ENCODE results near the gene DNAI2. TPM values are rescaled to one million over a fixed set of nuclear protein-coding genes. Genes with fewer than 3 reads are reported as not detected.
A peak's percentile ranks its signal among the peaks of the same experiment; 100 is the strongest.

DNAI2 gene
- total and polyA plus RNA-seq, 8 donors = 0.77 to 6.6 (median 4.1) TPM; not detected in 1

DNA sequence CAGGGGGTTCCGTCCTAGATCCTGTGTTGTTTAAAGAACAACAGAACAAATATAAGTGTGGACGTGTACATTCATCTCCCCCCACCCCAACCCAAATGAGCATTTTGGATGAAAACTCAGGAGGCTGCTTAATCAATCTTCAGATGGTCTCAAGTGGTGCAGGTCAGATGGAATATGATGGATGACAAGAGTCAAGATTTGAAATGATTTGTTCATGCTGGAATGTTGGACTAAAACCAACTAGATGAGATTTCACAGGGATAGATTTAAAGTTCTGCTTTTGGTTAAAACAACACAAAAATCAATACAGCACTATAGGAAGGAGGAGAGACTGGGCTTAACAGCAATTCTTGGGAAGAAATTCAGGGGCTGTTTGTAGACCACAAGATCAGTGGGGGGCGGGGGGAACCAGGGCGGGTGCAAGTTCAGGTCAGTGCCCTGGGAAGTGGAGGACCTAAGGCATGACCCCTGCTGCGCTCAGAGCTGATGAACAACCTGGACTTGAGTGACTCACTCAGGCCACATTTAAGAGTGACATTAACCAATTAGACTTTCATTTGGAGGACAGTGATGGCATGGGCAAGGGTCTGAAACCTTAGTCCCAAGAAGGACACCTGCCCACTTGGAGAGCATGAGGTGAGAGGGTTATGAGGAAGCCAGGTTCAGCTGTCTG lies 45.6 kb upstream of the DNAI2 start:
- ATAC-seq (no peak), DNase-seq (no peak)
- no peak for TF ChIP-seq CTCF (IDR thresholded peaks at IDR 0.05)
- Histone ChIP-seq H3K9me3 (no peaks in the 10 kb centered on the region), H3K27ac (no peak overlapping the region), H3K4me1 (no peaks in the 10 kb centered on the region), H3K36me3 (peaks cover 0 to 7% of the 10 kb centered on the region in 2 donors), H3K4me3 (no peak overlapping the region), H3K27me3 (no peaks in the 10 kb centered on the region)
- intact Hi-C loops (cut with DNase I) = no loop called here

DNA sequence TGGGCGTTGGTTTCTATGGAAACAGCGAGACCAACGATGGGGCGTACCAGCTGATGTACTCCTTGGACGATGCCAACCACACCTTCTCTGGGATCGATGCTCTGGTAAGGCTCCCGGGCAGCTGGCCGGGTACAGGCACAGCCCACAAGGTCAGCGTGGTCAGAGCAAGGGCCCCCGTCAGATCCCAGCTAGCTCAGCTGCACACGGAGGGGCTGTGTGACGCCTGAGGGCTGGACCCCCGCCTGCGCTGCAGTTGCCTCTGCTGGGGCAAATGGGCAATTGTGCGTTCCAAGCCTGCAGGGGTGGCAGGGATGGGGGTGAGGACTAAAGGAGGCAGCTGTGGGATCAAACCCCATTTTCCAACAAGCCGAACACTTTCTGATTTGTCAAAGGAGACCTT lies 43.1 kb upstream of the DNAI2 start:
- Histone ChIP-seq H3K36me3 (peaks cover 0 to 7% of the 10 kb centered on the region in 2 donors), H3K27ac (no peak overlapping the region), H3K9me3 (no peaks in the 10 kb centered on the region), H3K4me1 (no peaks in the 10 kb centered on the region), H3K4me3 (no peak overlapping the region), H3K27me3 (no peaks in the 10 kb centered on the region)
- intact Hi-C loops (cut with DNase I) = no loop called here
- ATAC-seq (no peak), DNase-seq (no peak)
- no peak for TF ChIP-seq CTCF (IDR thresholded peaks at IDR 0.05)

DNA sequence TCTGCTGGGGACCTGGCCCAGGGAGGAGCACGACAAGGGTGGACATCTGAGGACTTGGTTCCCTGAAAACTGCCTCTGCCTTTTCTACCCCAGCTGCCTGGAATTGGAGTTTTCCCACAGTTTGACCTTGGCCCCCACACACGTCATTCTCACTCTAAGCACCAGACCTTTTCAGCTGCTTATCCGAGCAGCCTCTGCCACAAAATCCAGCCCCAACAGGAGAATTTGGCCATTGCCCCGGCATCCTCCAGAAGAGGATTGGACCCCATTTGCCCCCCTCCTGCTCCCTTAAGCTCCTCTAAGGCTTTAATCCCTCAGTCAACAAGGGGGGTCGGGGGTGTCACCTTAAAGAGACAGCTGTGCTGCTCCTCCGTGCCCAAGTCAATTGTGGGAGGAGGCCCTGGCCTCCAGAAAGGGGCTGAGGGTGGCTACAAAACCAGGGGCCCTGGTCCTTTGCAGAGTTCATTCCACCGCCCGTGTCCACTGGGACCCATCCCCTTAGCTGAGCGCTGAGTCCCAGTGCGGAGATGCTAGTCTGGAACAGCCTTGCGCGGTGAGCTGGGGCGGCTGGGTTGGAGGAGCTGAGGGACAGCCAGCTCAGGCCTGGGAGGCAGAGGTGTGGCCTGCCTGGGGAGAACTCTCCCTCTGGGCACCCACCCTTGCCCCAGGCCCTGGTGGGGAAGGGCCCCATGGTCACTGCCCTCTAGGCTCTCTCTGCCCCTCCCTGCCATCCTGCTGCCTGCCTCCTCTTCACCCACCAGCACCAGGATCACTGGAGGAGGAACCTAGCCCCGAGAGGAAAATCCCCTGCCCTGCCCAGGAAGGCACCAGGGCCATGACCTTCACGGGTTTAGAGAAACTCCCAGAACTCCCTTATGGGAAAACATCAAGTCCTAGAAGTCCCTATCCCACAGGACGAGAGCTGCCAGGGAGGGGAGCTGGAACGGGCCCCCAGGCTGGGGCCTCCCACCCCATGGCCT lies 41.8 kb upstream of the DNAI2 start:
- no peak overlapping the region for H3K27ac ChIP-seq

DNA sequence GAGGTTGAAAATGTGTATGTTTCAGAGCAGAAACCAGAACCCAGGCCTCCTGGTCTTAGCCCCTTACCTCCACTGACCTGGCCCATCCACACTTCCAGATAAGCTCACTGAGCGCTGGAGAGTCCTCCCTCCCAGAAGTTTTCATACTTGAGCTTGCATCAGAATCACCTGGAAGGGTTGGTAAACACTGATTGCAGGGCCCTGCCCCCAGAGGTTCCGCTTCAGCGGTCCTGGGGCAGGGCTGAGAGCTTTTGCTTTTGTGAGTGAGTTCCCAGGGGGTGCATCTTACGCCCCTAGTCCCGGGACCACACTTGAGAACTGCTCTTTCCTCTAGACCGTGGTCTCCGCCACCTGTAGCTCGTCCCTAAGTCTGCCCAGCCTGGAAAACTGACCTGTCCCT lies 40.1 kb upstream of the DNAI2 start:
- ATAC-seq (peak; percentile 82), DNase-seq (no peak)
- no peak for TF ChIP-seq CTCF (IDR thresholded peaks at IDR 0.05)
- peaks cover 0 to 7% of the 10 kb centered on the region in 2 donors for H3K36me3 ChIP-seq
- no peaks in the 10 kb centered on the region for H3K27me3 ChIP-seq
- no peak overlapping the region for H3K4me3 ChIP-seq
- intact Hi-C loops (cut with DNase I) = no loop called here
- no peaks in the 10 kb centered on the region for H3K4me1 ChIP-seq
- H3K9me3 ChIP-seq = no peaks in the 10 kb centered on the region
- no peak overlapping the region for H3K27ac ChIP-seq

More for the DNA sequence above, 41.8 kb upstream of the DNAI2 start:
- no peaks in the 10 kb centered on the region for H3K27me3 ChIP-seq
- TF ChIP-seq CTCF (IDR thresholded peaks at IDR 0.05) = no peak
- DNase-seq (no peak), ATAC-seq (no peak)
- no peaks in the 10 kb centered on the region for H3K9me3 ChIP-seq
- H3K4me1 ChIP-seq = no peaks in the 10 kb centered on the region
- H3K4me3 ChIP-seq = no peak overlapping the region
- intact Hi-C loops (cut with DNase I) = no loop called here
- H3K36me3 ChIP-seq = peaks cover 0 to 7% of the 10 kb centered on the region in 2 donors

- Histone ChIP-seq H3K27me3 (no peaks in the 10 kb centered on the region), H3K9me3 (no peaks in the 10 kb centered on the region), H3K4me3 (no peak overlapping the region), H3K4me1 (no peaks in the 10 kb centered on the region), H3K36me3 (peaks cover 0 to 7% of the 10 kb centered on the region in 2 donors), H3K27ac (peak overlapping the region; percentile 19 to 33)
- no peak for TF ChIP-seq CTCF (IDR thresholded peaks at IDR 0.05)
- no peak for ATAC-seq
- intact Hi-C loops (cut with DNase I) = no loop called here
- no peak for DNase-seq
These were observed 39.5 kb upstream of the DNAI2 start for GRCh38 chr17:74234486-74234885.
